Prostate gland (tissue), 2 donors: ENCODE measurements around the gene PLEK. TPM values are rescaled to one million over a fixed set of nuclear protein-coding genes. Genes with fewer than 3 reads are reported as not detected.
"Not testable (repeated sequence)": the region's sequence is repeated elsewhere in the genome, so short reads cannot be mapped to it uniquely, and the experiment has no call there.

Experiments used
- DNase-seq: peaks from one replicate; pipeline ENCODE4 v3.0.0-alpha.2; 2019; ENCODE audit warnings: low spot score
- H3K27ac ChIP-seq, 2 donors: fragments of 200-600 bp; sonication (generic); 2 replicates each; pipeline ENCODE4 v1.5.1; 2017 to 2019
- H3K27me3 ChIP-seq: fragments of 200-600 bp; sonication (generic); replicated peaks from 2 replicates; pipeline ENCODE4 v1.5.1; 2019; ENCODE audit not compliant: insufficient read depth
- H3K36me3 ChIP-seq, 2 donors: fragments of 200-600 bp; sonication (generic); 1 replicate in 1 of 2; 2 replicates in 1 of 2; pipeline versions ENCODE4 v1.5.1 to v1.8.1; 2017 to 2019
- H3K4me1 ChIP-seq: fragments of 200-600 bp; sonication (generic); replicated peaks from 2 replicates; pipeline ENCODE4 v1.5.1; 2019
- H3K4me3 ChIP-seq, 2 donors: fragments of 200-600 bp; sonication (generic); 2 replicates each; pipeline ENCODE4 v1.5.1; 2017 to 2019
- H3K9me3 ChIP-seq: fragments of 200-600 bp; sonication (generic); 2 replicates; pipeline ENCODE4 v1.5.1; 2017
- POLR2A ChIP-seq: fragments of 450-650 bp; IDR thresholded peaks from one replicate; pipeline ENCODE4 v1.6.1; 2016; ENCODE audit warnings: antibody characterized with exemption, mild to moderate bottlenecking
- POLR2AphosphoS5 ChIP-seq: sonication (generic); formaldehyde crosslinking; IDR thresholded peaks from one replicate; pipeline ENCODE4 v1.6.1; 2017; ENCODE audit warnings: antibody characterized with exemption
- WGBS: methylation state at CpG from one replicate; pipeline ENCODE4 v1.1.5; 2018; 5-methylcytosine and 5-hydroxymethylcytosine counted together
- intact Hi-C: fragments of 100-400 bp; cut with DNase I; formaldehyde crosslinking; loops from one replicate; pipeline ENCODE4 v1.14.2; 2022
- total RNA-seq, 2 donors: library from RNA; depleted of rRNA; stranded (reverse); fragments of >200 nt; gene quantifications; one replicate each; pipeline ENCODE4 v1.1.0, GENCODE V29; 2016
- TF ChIP-seq, protein P1 (sequence below), 4 experiments: fragments of 200-600 bp in 2 of 4; fragments of 450-650 bp in 2 of 4; sonication (generic) in 2 of 4; IDR thresholded peaks; 1 replicate in 3 of 4; 2 replicates in 1 of 4; pipeline ENCODE4 v1.5.1; 2016 to 2019; ENCODE audit warnings: antibody characterized with exemption in 4 of 4, mild to moderate bottlenecking in 2 of 4, moderate library complexity in 2 of 4

The PLEK gene
- total RNA-seq, 2 donors from 2014 or later: 0.59 to 2.1 TPM

DNA sequence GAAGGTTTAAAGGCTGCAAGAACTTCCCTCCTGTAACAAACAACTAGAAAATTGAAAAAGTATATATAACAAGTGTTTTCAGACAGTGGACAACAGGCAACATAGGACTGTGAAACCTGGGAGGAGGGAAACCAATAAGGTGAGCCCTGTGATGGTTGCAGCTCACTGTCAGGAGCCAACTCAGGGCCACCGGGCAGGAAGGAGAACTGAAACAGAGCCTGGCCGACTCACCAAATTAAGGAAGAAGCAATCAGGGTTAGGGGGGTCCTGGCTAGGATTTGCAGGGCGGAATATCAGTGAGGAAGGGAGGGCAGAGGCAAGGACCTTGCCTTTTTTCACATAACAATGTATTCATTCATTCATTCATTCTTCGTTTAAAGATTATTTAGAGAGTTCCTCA lies 23.5 kb upstream of the PLEK start:
- no peaks in the 10 kb centered on the region for H3K4me1 ChIP-seq
- no peak for DNase-seq
- no peak for TF ChIP-seq POLR2AphosphoS5
- TF ChIP-seq POLR2A: no peak
- TF ChIP-seq, protein P1, sequence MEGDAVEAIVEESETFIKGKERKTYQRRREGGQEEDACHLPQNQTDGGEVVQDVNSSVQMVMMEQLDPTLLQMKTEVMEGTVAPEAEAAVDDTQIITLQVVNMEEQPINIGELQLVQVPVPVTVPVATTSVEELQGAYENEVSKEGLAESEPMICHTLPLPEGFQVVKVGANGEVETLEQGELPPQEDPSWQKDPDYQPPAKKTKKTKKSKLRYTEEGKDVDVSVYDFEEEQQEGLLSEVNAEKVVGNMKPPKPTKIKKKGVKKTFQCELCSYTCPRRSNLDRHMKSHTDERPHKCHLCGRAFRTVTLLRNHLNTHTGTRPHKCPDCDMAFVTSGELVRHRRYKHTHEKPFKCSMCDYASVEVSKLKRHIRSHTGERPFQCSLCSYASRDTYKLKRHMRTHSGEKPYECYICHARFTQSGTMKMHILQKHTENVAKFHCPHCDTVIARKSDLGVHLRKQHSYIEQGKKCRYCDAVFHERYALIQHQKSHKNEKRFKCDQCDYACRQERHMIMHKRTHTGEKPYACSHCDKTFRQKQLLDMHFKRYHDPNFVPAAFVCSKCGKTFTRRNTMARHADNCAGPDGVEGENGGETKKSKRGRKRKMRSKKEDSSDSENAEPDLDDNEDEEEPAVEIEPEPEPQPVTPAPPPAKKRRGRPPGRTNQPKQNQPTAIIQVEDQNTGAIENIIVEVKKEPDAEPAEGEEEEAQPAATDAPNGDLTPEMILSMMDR (IDR thresholded peaks at IDR 0.05): no peak
- no peak overlapping the region for H3K27ac ChIP-seq
- no peak overlapping the region for H3K4me3 ChIP-seq
- H3K27me3 ChIP-seq: no peaks in the 10 kb centered on the region
- H3K36me3 ChIP-seq: no peaks in the 10 kb centered on the region
- 63% methylated on average over 4 of the region's 4 CpGs for WGBS
- intact Hi-C loops: no loop called here
- H3K9me3 ChIP-seq: no peaks in the 10 kb centered on the region

DNA sequence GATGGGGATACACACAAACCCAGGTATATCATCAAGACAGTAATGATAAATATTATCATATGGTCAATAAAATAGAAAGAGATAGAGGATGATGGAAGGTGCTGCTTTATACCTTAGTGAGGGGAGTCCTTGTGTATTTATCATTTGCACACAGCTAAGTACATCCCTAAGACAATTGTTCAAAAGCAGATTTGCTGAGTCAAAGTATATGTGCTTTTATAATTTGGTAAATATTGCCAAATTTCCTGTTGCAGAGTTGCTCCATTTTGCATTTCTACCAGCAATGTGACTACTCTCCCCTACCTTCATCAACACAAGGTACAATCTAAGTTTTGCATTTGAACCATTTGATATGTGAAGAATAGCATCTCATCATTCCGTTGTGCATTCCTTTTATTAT lies 22.6 kb upstream of the PLEK start:
- H3K36me3 ChIP-seq: no peaks in the 10 kb centered on the region
- intact Hi-C loops: no loop called here
- TF ChIP-seq POLR2AphosphoS5: no peak
- TF ChIP-seq POLR2A: no peak
- TF ChIP-seq, protein P1 (IDR thresholded peaks at IDR 0.05): no peak
- 79% methylated on average over 1 of the region's 1 CpG for WGBS
- no peaks in the 10 kb centered on the region for H3K4me1 ChIP-seq
- no peak overlapping the region for H3K27ac ChIP-seq
- no peak for DNase-seq
- H3K9me3 ChIP-seq: no peaks in the 10 kb centered on the region
- no peaks in the 10 kb centered on the region for H3K27me3 ChIP-seq
- no peak overlapping the region for H3K4me3 ChIP-seq

DNA sequence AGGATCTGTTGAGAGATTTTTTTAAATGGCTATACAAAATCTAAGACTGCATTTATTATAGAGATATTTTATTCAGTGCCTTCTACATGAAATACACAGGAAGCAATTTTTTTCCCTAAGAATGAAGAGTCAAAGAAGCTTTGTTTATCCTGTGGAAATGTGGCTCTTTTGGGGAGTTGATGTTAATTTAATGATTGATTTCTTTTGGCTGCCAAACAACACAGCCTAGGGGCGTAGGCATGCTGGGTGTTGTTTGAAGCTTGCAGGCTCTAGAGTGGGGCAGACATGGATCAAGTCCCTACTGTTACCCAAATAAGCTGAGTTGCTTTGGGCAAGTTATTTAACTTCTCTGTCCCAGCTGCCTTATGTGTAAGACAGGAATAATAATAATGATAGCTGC lies 21.1 kb upstream of the PLEK start:
- Histone ChIP-seq H3K4me3 (no peak overlapping the region), H3K27me3 (no peaks in the 10 kb centered on the region), H3K36me3 (no peaks in the 10 kb centered on the region), H3K4me1 (no peaks in the 10 kb centered on the region), H3K9me3 (no peaks in the 10 kb centered on the region), H3K27ac (no peak overlapping the region)
- no peak for DNase-seq
- TF ChIP-seq, protein P1 (IDR thresholded peaks at IDR 0.05): no peak
- 58% methylated on average over 1 of the region's 1 CpG for WGBS
- intact Hi-C loops: no loop called here

DNA sequence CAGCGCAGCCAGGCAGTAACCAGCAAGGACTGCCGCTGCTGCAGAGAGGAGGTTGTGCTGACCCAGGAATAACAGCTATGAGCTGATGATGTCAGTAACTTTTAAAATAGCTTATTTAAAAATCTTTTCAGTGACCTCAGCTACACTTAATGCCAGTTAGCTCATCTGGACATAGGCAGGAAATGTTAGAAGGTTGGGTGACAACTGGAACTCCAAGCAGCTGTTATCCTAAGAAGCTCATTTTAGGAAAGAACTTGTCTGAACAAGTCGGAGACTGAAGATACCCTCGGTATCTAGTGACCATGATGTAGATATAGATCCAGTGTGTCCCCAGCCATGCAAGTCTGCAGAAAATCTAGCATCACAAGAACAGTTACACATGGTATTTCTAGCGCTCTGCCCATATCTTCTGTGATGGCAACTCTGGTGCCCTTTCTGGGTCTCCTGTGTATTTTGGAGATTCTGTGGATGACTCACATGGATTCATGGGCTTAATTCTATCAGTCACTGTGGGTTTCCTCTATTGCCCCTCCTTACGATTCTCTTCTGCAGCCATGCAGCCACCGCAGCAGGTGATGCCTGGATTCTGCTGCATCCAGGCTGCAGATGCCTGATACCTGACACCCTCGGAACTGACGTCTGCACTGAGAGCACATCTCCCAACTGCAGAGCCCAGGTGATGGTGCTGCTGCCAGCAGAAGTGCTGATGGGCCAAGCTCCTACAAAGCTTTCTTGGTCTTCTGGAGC lies 19.8 kb upstream of the PLEK start:
- Histone ChIP-seq H3K27ac (no peak overlapping the region), H3K36me3 (no peaks in the 10 kb centered on the region), H3K9me3 (no peaks in the 10 kb centered on the region), H3K27me3 (no peaks in the 10 kb centered on the region), H3K4me1 (no peaks in the 10 kb centered on the region), H3K4me3 (no peak overlapping the region)
- 64% methylated on average over 9 of the region's 9 CpGs for WGBS
- intact Hi-C loops: no loop called here
- no peak for DNase-seq
- no peak for TF ChIP-seq POLR2AphosphoS5
- no peak for TF ChIP-seq POLR2A
- TF ChIP-seq, protein P1 (IDR thresholded peaks at IDR 0.05): no peak

DNA sequence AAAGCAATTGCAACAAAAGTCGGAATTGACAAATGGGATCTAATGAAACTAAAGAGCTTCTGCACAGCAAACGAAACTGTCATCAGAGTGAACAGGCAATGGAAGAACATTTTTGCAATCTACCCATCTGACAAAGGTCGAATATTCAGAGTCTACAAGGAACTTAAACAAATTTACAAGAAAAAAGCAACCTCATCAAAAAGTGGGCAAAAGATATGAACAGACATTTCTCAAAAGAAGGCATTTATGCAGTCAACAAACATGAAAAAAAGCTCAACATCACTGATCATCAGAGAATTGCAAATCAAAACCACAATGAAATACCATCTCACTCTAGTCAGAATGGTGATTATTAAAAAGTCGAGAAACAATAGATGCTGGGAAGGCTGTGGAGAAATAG lies 16.0 kb upstream of the PLEK start:
- H3K27me3 ChIP-seq, H3K36me3 ChIP-seq, H3K4me3 ChIP-seq, DNase-seq, H3K27ac ChIP-seq, intact Hi-C loops, H3K9me3 ChIP-seq, H3K4me1 ChIP-seq: not testable (repeated sequence)
- WGBS: 86% methylated on average over 4 of the region's 4 CpGs
